Progenitor cell of endocrine pancreas (in vitro differentiated cells): Measurements from ENCODE around the gene MAP4K4. TPM values are rescaled to one million over a fixed set of nuclear protein-coding genes. Genes with fewer than 3 reads are reported as not detected.

ENCODE experiments used
- DNase-seq: peaks from one replicate; pipeline ENCODE4 v3.0.0; 2021; ENCODE audit warnings: low spot score; ENCODE audit not compliant: unreplicated experiment
- H3K27ac Mint-ChIP-seq: 2 replicates; pipeline ENCODE4 v1.8.0; 2021; ENCODE audit warnings: mild to moderate bottlenecking, moderate library complexity, mixed read lengths
- H3K27me3 Mint-ChIP-seq: 2 replicates; pipeline ENCODE4 v1.8.0; 2021; ENCODE audit warnings: mixed read lengths
- H3K36me3 Mint-ChIP-seq: 2 replicates; pipeline ENCODE4 v1.8.0; 2022; ENCODE audit warnings: mixed read lengths; ENCODE audit not compliant: insufficient read depth
- H3K4me1 Mint-ChIP-seq: 2 replicates; pipeline ENCODE4 v1.8.0; 2021; ENCODE audit warnings: low read depth, mixed read lengths
- H3K4me3 Mint-ChIP-seq: 2 replicates; pipeline ENCODE4 v1.8.0; 2021; ENCODE audit warnings: low read depth, mild to moderate bottlenecking, moderate library complexity, mixed read lengths
- H3K9me3 Mint-ChIP-seq: 2 replicates; pipeline ENCODE4 v1.8.0; 2021; ENCODE audit warnings: low read depth, mixed read lengths
- CTCF ChIP-seq: fragments of 200-600 bp; sonication (generic); IDR thresholded peaks from one replicate; pipeline ENCODE4 v1.5.0; 2021; ENCODE audit warnings: antibody characterized with exemption, mild to moderate bottlenecking; ENCODE audit not compliant: unreplicated experiment
- total RNA-seq: library from RNA; stranded (reverse); gene quantifications from 2 replicates; pipeline ENCODE4 v1.2.1, GENCODE V29; 2021

The MAP4K4 gene
- total RNA-seq, 1 donor from 2014 or later = 171 TPM

GRCh38 chr2:101874069-101874468 is 176.6 kb downstream of the MAP4K4 start:
- no peak for TF ChIP-seq CTCF
- Mint-ChIP-seq H3K27ac (no peak overlapping the region), H3K9me3 (no peaks in the 10 kb centered on the region), H3K4me1 (no peaks in the 10 kb centered on the region), H3K27me3 (no peaks in the 10 kb centered on the region), H3K4me3 (no peak overlapping the region), H3K36me3 (peaks cover 41% of the 10 kb centered on the region)
- no peak for DNase-seq

GRCh38 chr2:101879466-101879865 is 182.0 kb downstream of the MAP4K4 start:
- Mint-ChIP-seq H3K4me1 (peaks cover 9% of the 10 kb centered on the region), H3K9me3 (no peaks in the 10 kb centered on the region), H3K36me3 (peaks cover 47% of the 10 kb centered on the region), H3K27me3 (no peaks in the 10 kb centered on the region), H3K27ac (no peak overlapping the region), H3K4me3 (no peak overlapping the region)
- TF ChIP-seq CTCF = no peak
- DNase-seq = no peak

- Mint-ChIP-seq H3K27me3 (no peaks in the 10 kb centered on the region), H3K4me3 (no peak overlapping the region), H3K9me3 (no peaks in the 10 kb centered on the region), H3K36me3 (peaks cover 39% of the 10 kb centered on the region), H3K27ac (no peak overlapping the region), H3K4me1 (peaks cover 9% of the 10 kb centered on the region)
- TF ChIP-seq CTCF = no peak
- DNase-seq = no peak
Measured at GRCh38 chr2:101881131-101881530, 183.6 kb downstream of the MAP4K4 start.

- Mint-ChIP-seq H3K4me1 (peaks cover 9% of the 10 kb centered on the region), H3K27ac (no peak overlapping the region), H3K4me3 (no peak overlapping the region), H3K9me3 (no peaks in the 10 kb centered on the region), H3K27me3 (no peaks in the 10 kb centered on the region), H3K36me3 (peaks cover 45% of the 10 kb centered on the region)
- TF ChIP-seq CTCF = no peak
- no peak for DNase-seq
Measured at GRCh38 chr2:101882769-101883307, 185.3 kb downstream of the MAP4K4 start.

- DNase-seq = no peak
- Mint-ChIP-seq H3K9me3 (no peaks in the 10 kb centered on the region), H3K36me3 (peaks cover 46% of the 10 kb centered on the region), H3K4me3 (no peak overlapping the region), H3K4me1 (peaks cover 9% of the 10 kb centered on the region), H3K27me3 (no peaks in the 10 kb centered on the region), H3K27ac (peak overlapping the region; percentile 22)
- TF ChIP-seq CTCF = peak; percentile 74
Measured at GRCh38 chr2:101883860-101884259, 186.4 kb downstream of the MAP4K4 start.
